ENCODE data around the gene TNXB. TPM values are rescaled to one million over a fixed set of nuclear protein-coding genes. Genes with fewer than 3 reads are reported as not detected.
"Not testable (repeated sequence)": the region's sequence is repeated elsewhere in the genome, so short reads cannot be mapped to it uniquely, and the experiment has no call there.

Gene TNXB
- total RNA-seq, 1 experiment from 2014 or later, result 22.2 TPM

- not testable (repeated sequence) for DNase-seq (ENCODE audit: extremely low read depth, low read depth)
These were observed 102.1 kb downstream of the TNXB start for GRCh38 chr6:32007086-32007485.

GRCh38 chr6:32005991-32006529 is 103.1 kb downstream of the TNXB start:
- DNase-seq (ENCODE audit: extremely low read depth, low read depth), result not testable (repeated sequence)

GRCh38 chr6:32005538-32005880 is 103.6 kb downstream of the TNXB start:
- DNase-seq (ENCODE audit: extremely low read depth, low read depth), result not testable (repeated sequence)

- DNase-seq (ENCODE audit: extremely low read depth, low read depth), result not testable (repeated sequence)
These were observed 104.1 kb downstream of the TNXB start for GRCh38 chr6:32004864-32005537.

- not testable (repeated sequence) for DNase-seq (ENCODE audit: extremely low read depth, low read depth)
These were observed 104.7 kb downstream of the TNXB start for GRCh38 chr6:32004393-32004792.

- not testable (repeated sequence) for DNase-seq (ENCODE audit: extremely low read depth, low read depth)
These were observed 105.8 kb downstream of the TNXB start for GRCh38 chr6:32003301-32003700.

- DNase-seq (ENCODE audit: extremely low read depth, low read depth), result not testable (repeated sequence)
These were observed 106.4 kb downstream of the TNXB start for GRCh38 chr6:32002546-32003268.

- DNase-seq (ENCODE audit: extremely low read depth, low read depth), result not testable (repeated sequence)
These were observed 112.8 kb downstream of the TNXB start for GRCh38 chr6:31996385-31996784.

GRCh38 chr6:31994421-31994820 is 114.7 kb downstream of the TNXB start:
- not testable (repeated sequence) for DNase-seq (ENCODE audit: extremely low read depth, low read depth)

Small RNAs within 50 kb of the gene (small RNA-seq; reads per million reads assigned to genes)
- 0 reads per million in 2 experiments for gene RNA5SP206

Other genes starting within 250 kb of the TNXB start
- gene NEU1, start 246.5 kb downstream of the TNXB start, total RNA-seq (2014; rRNA removed; shearing (Covaris generic)), result 24.6 and 25.2 TPM in 2 replicates
- gene SLC44A4, start 230.3 kb downstream of the TNXB start, total RNA-seq (2014; rRNA removed; shearing (Covaris generic)), result 0.07 TPM in 1 of 2 replicates, not detected in the other
- 19.3 and 19.9 TPM in 2 replicates for gene EHMT2, start 211.6 kb downstream of the TNXB start, total RNA-seq (2014; rRNA removed; shearing (Covaris generic))
- gene ZBTB12, start 207.3 kb downstream of the TNXB start, total RNA-seq (2014; rRNA removed; shearing (Covaris generic)), result 1.8 and 2.8 TPM in 2 replicates
- gene C2, start 181.6 kb downstream of the TNXB start, total RNA-seq (2014; rRNA removed; shearing (Covaris generic)), result 0.20 and 0.69 TPM in 2 replicates
- gene CFB, start 163.2 kb downstream of the TNXB start, total RNA-seq (2014; rRNA removed; shearing (Covaris generic)), result not detected in 2 replicates
- 105 and 108 TPM in 2 replicates for gene NELFE, start 150.4 kb downstream of the TNXB start, total RNA-seq (2014; rRNA removed; shearing (Covaris generic))
- gene SKIC2, start 150.2 kb downstream of the TNXB start, total RNA-seq (2014; rRNA removed; shearing (Covaris generic)), result 22.1 and 24.1 TPM in 2 replicates
- 19.4 and 21.1 TPM in 2 replicates for gene DXO, start 137.2 kb downstream of the TNXB start, total RNA-seq (2014; rRNA removed; shearing (Covaris generic))
- gene C4A, start 127.3 kb downstream of the TNXB start, total RNA-seq (2014; rRNA removed; shearing (Covaris generic)), result 0.42 and 0.81 TPM in 2 replicates
- 0.69 and 0.87 TPM in 2 replicates for gene C4B, start 94.5 kb downstream of the TNXB start, total RNA-seq (2014; rRNA removed; shearing (Covaris generic))
- gene CYP21A2, start 70.9 kb downstream of the TNXB start, total RNA-seq (2014; rRNA removed; shearing (Covaris generic)), result not detected in 2 replicates
- gene ATF6B, start 18.9 kb upstream of the TNXB start, total RNA-seq (2014; rRNA removed; shearing (Covaris generic)), result 20.7 and 26.2 TPM in 2 replicates
- 4.9 and 5.7 TPM in 2 replicates for gene FKBPL, start 20.9 kb upstream of the TNXB start, total RNA-seq (2014; rRNA removed; shearing (Covaris generic))
- gene PRRT1, start 42.6 kb upstream of the TNXB start, total RNA-seq (2014; rRNA removed; shearing (Covaris generic)), result 0.20 and 0.37 TPM in 2 replicates
- gene PPT2, start 44.8 kb upstream of the TNXB start, total RNA-seq (2014; rRNA removed; shearing (Covaris generic)), result 25.2 and 29.5 TPM in 2 replicates
- 3.7 and 6.0 TPM in 2 replicates for gene EGFL8, start 55.3 kb upstream of the TNXB start, total RNA-seq (2014; rRNA removed; shearing (Covaris generic))
- gene AGPAT1, start 66.7 kb upstream of the TNXB start, total RNA-seq (2014; rRNA removed; shearing (Covaris generic)), result 47.7 and 49.0 TPM in 2 replicates
- gene RNF5, start 69.1 kb upstream of the TNXB start, total RNA-seq (2014; rRNA removed; shearing (Covaris generic)), result 30.1 and 31.6 TPM in 2 replicates
- 1.2 and 1.3 TPM in 2 replicates for gene AGER, start 74.9 kb upstream of the TNXB start, total RNA-seq (2014; rRNA removed; shearing (Covaris generic))
- 9.7 and 10.7 TPM in 2 replicates for gene PBX2, start 80.9 kb upstream of the TNXB start, total RNA-seq (2014; rRNA removed; shearing (Covaris generic))
- 0.92 and 1.4 TPM in 2 replicates for gene GPSM3, start 83.3 kb upstream of the TNXB start, total RNA-seq (2014; rRNA removed; shearing (Covaris generic))
- 1.5 and 1.7 TPM in 2 replicates for gene NOTCH4, start 114.7 kb upstream of the TNXB start, total RNA-seq (2014; rRNA removed; shearing (Covaris generic))

All from NCI-H460 (cell line).